GM18519 (cell line): ENCODE results near the gene TAS1R1.
"Not testable (repeated sequence)": the region's sequence is repeated elsewhere in the genome, so short reads cannot be mapped to it uniquely, and the experiment has no call there.

Experiments
- ATAC-seq: cut with Tn5 transposase; IDR thresholded peaks from one replicate; pipeline ENCODE4 v1.9.1; 2021; ENCODE audit warnings: mild to moderate bottlenecking, moderate library complexity; ENCODE audit not compliant: unreplicated experiment, low FRiP score

The TAS1R1 gene

DNA sequence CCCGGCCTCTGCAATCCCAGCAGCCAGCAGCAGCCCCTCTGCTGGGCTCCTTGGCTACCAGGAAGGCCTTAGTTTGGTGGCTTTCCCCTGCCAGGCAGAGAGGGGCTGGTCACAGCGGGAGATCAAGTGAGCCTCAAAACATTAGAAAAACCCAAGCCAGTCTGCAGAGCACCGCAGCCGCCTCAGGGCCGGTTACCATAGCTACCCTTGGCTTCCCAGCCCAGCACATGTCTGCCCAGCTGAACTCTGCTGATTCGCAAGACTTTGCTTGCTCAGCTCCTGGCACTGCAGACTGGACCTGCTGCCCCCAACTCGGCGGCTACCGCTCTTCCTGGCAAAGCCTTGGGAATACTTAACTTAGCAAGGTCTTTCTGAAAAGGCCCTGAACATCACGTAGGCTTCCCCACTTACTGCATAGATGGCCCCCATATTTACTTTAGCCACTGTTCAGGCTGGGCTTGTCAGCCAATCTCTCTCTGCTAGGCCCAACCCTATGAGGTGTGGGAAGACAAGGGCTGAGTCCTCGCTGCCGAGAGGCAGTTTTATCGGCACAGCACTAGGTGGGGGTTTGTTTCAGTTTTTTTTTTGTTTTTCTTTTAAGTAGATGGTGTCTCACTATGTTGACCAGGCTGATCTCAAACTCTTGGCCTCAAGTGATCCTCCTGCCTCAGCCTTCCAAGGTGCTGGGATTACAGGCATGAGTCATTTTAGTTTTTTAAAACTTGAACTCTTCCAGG lies 35.0 kb upstream of the TAS1R1 start:
- ATAC-seq, result no peak

DNA sequence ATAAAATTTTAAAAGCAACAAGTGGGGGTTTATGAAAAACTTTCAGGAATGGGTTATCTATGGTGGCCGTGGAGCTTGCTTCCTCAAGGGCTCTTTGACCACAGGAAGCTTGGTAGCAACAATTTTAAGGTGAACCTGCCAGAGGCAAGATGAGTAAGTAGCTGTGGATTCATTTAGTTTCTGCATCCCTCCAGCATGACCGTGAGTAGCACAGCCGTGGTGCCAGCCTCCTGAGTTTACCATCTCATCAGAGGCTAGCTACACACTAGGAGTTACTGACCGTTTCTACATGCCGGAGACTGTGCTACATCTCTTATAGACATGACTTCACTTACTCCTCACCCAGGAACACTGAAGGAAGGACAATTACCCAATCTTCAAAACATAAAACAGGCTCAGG lies 33.6 kb upstream of the TAS1R1 start:
- no peak for ATAC-seq

- no peak for ATAC-seq
Measured at GRCh38 chr1:6523566-6523965, 31.5 kb upstream of the TAS1R1 start.

- ATAC-seq, result no peak
Measured at GRCh38 chr1:6526316-6526715, 28.8 kb upstream of the TAS1R1 start.

GRCh38 chr1:6528492-6528891 lies 26.6 kb upstream of the TAS1R1 start:
- no peak for ATAC-seq

DNA sequence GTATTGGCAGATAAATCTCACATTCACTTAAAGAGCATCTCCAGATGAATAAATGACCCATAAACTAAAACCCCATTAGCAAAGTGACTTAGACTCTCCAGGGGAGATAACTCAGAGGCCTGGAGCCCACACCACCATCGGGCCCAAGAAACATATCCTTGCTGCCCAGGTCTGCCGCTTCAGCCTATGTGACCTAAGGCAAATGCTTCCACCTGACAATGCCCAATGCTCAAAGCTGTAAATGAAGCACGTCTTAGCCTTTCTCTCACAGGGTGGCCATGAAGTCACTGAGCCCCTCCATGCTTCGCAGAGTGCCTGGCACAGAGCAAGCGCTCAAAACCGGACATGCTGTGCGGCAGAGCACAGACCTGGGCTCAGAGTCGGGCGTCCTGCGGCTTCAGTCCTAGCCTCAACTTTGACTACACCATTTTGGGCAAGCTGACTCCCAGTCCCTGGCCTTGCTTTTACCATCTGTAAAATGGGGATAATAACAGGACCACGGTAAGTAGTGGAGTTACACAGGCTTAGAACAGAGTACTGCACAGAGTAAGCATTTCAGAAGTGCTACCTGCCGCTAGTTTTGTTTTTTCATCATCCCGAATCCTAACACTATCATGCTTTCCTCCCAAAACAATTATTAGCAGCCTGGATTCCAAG lies 24.5 kb upstream of the TAS1R1 start:
- ATAC-seq, result no peak

DNA sequence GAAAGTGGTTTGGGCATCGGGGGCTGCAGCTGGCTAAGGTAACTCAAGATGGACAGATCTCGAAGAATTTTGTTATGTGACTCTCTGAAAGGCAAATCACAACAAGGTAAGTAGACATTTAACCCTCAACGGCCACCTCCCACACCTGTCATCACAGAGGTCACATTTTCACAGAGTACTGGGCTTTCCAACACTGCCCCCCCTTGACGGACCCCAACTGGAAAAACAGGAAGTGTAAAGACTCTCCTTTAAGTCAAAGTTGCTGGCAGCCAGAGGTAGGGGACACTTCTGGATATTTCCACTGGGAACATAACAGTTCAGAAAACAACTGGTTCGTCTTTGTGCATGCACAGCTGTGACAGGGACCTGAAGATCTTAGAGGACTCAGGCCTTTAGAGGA lies 23.1 kb upstream of the TAS1R1 start:
- no peak for ATAC-seq

- no peak for ATAC-seq
Measured at GRCh38 chr1:6534248-6534822, 20.8 kb upstream of the TAS1R1 start.

GRCh38 chr1:6535214-6535613 lies 19.9 kb upstream of the TAS1R1 start:
- ATAC-seq, result no peak

GRCh38 chr1:6536291-6536690 lies 18.8 kb upstream of the TAS1R1 start:
- ATAC-seq, result no peak

DNA sequence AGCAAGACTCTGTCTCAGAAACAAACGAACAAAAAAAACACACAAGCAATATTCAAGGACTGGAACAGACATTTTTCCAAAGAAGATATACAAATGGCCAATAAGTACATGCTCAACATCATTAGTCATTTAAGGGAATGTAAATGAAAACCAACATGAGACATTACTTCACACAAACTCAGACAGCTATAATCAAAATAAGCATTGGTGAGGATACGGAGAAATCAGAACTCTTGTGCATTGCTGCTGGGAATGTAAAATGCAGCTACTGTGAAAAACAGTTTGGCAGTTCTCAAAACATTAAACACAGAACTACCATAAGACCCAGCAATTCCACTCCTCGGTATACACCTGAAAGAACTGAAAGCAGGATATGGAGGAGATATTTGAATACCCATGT lies 16.2 kb upstream of the TAS1R1 start:
- no peak for ATAC-seq

GRCh38 chr1:6544831-6545230 lies 10.3 kb upstream of the TAS1R1 start:
- no peak for ATAC-seq

DNA sequence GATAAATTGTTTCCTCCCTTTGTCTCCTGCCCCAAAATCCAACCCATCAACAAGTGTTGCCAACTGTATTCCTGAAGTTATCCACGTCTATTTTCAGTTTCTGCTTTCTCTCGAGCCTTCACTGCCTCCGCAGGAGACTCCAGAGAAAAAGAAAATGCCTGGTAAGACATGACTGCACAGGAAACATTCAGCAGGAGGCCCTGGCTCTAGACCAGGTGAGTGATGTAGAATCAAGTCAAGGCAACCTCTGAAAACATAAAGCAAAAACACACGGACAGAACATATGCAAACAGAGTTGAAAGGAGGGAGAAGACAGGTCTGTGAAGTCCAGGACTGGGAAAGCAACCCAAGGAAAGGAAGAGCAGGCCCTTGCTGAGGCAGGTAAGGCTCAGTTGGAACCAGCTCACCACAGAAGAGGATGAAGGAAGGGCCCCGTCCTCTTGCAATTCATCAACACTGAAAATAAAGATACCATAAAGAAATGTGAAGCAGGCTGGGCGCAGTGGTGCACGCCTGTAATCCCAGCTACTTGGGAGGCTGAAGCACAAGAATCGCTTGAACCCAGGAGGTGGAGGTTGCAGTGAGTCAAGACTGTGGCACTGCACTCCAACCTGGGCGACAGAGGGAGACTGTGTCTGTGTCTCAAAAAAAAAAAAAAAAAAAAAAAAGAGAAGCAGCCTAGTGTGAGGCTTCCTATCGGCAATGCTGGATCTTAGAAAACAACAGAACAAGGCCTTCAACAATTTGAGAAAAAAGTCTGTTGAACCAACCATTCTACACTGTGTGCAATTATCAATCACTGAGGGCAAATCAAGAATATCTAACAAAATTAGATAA lies 9.6 kb upstream of the TAS1R1 start:
- no peak for ATAC-seq

- no peak for ATAC-seq
Measured at GRCh38 chr1:6546326-6546725, 8.8 kb upstream of the TAS1R1 start.

GRCh38 chr1:6547301-6547700 lies 7.8 kb upstream of the TAS1R1 start:
- ATAC-seq, result no peak

- ATAC-seq, result peak; percentile 84
Measured at GRCh38 chr1:6554031-6554906, 838 bp upstream of the TAS1R1 start, which contains the start of gene NOL9. NOL9 (minus strand) TSS chr1:6554513; CDS start chr1:6554502, 11 bp downstream.

- ATAC-seq, result no peak
Measured at GRCh38 chr1:6557597-6557996, 2.5 kb downstream of the TAS1R1 start.

GRCh38 chr1:6559161-6559560 lies 4.1 kb downstream of the TAS1R1 start:
- not testable (repeated sequence) for ATAC-seq

DNA sequence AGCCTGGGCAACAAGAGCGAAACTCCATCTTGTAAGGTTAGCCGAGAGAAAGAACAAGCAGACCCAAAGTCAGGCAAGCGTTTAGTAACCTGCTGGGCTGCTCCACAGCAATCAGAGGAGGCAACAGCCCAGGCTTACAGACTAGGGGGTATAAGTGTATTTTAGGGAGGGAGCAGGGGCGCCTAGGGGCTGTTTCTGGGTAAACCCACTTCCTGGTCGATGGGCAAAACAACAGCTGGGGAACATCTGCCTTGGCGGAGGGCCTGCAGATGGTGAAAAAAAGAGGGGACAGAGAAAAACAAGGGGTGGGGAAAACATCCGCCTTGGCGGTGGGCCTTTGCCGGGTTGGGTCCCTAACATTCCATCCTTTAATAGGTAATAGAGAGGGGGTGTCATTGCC lies 5.2 kb downstream of the TAS1R1 start:
- ATAC-seq, result no peak

DNA sequence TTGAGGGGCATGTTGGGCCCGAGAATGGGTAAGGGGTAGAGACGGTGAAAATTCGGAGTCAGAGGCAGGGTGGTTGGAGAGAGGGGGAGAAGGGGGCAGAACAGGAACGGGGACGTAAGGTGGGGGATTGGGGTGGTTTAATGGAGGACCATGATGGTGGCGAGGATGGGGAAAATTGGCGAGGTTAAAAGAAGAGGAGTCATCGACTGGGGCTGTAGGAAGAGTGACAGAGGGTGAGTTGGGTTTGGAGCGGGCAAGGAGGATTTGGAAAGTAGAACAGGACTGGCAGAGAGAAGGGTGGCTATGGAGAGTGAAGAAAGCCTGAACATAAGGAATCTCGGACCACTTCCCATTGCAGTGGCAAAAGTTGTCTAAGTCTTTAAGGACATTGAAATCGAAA lies 13.9 kb downstream of the TAS1R1 start:
- no peak for ATAC-seq
